ENCODE measurements around the gene OR1A1.
"Not testable (repeated sequence)": the region's sequence is repeated elsewhere in the genome, so short reads cannot be mapped to it uniquely, and the experiment has no call there.

DNA sequence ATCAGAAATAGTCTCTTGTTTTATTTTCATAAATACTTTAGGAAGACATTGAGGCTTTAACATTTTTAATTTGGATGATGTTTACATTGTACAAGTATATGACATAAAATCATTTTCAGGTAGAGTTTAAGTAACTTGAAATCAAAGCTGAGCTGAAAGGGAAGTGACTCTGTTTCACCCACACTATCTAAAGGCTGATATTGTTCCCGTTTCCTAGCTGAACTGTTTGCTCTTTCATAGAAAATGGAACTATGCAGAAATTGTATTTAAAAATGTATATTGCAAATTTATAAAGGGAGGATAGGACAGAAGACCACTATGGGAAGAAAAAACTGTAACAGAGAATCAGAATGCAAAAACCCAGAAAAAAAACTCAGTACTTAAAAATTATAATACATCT is 37.4 kb downstream of the OR1A1 start:
- not testable (repeated sequence) for TF ChIP-seq CTCF (IDR thresholded peaks at IDR 0.05; ENCODE audit: poor library complexity, severe bottlenecking); MXI1 (conservative IDR thresholded peaks at IDR 0.05; ENCODE audit: poor library complexity, severe bottlenecking); EP300 (conservative IDR thresholded peaks at IDR 0.05; ENCODE audit: poor library complexity, severe bottlenecking); RAD21 (conservative IDR thresholded peaks at IDR 0.05); EZH2 (IDR thresholded peaks at IDR 0.05; ENCODE audit: borderline replicate concordance, insufficient read depth, low read length, poor library complexity, severe bottlenecking); POLR2AphosphoS5 (IDR thresholded peaks at IDR 0.05); SMC3 (conservative IDR thresholded peaks at IDR 0.05; ENCODE audit: poor library complexity); REST (IDR thresholded peaks at IDR 0.05; ENCODE audit: borderline replicate concordance); TAF1 (IDR thresholded peaks at IDR 0.05; ENCODE audit: low read depth)
